GM19328 (cell line): ENCODE data around the gene GPAT3.
A peak's percentile ranks its signal among the peaks of the same experiment; 100 is the strongest.
"Not testable (repeated sequence)": the region's sequence is repeated elsewhere in the genome, so short reads cannot be mapped to it uniquely, and the experiment has no call there.

Experiments used
- ATAC-seq: cut with Tn5 transposase; IDR thresholded peaks from one replicate; pipeline ENCODE4 v1.9.1; 2021; ENCODE audit warnings: mild to moderate bottlenecking, moderate library complexity; ENCODE audit not compliant: unreplicated experiment

GPAT3 gene

DNA sequence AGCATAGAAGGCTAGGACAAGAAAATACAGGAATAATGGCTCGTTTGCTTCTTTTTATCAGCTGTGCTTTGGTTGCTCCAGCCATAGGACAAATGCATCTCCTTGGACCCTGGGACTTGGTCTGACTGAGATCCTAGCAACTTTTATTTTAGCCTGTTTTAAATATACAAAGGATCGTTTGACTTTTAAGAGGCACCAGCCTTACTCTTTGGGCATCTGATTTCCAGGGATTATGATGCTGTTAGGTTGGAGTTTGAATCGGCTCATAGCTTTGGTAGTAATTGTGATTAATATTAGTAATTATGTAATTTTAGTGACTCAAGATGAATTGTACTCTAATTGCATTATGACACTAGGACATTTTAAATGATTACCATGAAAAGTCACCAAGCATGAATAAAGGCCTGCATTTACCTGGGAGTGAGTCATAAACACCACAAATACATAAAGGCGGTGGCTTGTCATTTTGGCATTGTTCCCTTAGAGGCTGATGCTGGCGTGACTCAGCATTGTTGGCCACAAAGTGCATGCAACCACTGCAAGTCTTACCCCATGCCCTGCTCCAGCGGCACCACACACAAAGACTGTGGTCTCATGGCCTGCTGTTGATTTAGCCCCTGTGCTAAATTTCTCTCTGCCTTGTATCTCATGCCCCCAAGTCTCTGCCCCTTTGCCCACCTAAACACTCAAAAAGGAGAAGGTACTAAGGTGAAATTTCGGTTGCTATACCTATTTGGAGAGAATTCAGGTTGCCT, 12.4 kb downstream of the GPAT3 start:
- ATAC-seq, result peak; percentile 80

GRCh38 chr4:83552083-83552482, 16.2 kb downstream of the GPAT3 start:
- ATAC-seq, result no peak

- no peak for ATAC-seq
Observed at GRCh38 chr4:83552924-83553323, 17.0 kb downstream of the GPAT3 start.

DNA sequence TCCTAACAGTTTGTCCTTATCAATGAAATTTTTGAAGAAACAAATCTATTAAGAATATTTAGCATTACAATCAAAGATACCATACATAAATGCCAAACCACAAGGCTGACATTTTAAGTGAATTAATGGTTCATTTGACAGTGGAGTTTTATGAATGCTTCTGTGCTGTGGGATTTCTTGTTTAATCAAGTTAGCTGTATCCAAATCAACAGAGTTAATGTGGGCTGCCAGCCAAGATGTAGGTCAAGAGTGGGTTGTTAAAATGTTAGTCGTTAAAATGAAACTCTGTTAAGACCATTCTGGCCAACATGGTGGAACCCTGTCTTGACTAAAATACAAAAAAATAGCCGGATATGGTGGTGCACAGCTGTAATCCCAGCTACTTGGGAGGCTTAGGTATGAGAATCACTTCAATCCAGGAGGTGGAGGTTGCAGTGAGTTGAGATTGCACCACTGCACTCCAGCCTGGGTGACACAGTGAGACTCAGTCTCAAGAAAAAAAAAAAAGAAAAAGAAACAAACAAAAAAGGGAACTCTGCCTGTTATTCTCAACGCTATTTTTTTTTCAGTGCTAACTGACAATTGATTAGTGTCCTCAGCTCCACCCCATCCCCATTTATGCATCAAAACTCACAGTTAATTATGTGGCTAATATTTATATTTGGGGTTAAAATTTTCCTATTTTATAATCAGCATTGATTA, 20.2 kb downstream of the GPAT3 start:
- ATAC-seq, result no peak

DNA sequence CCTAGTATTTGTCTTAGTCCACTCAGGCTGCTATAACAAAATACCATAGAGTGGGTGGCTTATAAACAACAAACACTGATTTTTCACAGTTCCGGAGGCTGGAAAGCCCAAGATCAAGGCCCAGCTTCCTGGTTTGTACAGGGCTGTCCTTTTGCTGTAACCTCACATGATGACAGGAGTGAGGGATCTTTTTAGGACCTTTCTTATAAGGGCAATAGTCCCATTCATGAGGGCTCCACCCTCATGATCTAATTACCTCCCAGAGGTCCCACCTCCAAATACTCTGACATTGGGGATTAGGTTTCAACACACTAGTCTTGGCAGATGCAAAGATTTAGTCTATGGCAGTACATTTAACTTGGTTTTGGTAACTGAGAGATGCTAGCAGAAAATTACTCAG, 20.9 kb downstream of the GPAT3 start:
- no peak for ATAC-seq

DNA sequence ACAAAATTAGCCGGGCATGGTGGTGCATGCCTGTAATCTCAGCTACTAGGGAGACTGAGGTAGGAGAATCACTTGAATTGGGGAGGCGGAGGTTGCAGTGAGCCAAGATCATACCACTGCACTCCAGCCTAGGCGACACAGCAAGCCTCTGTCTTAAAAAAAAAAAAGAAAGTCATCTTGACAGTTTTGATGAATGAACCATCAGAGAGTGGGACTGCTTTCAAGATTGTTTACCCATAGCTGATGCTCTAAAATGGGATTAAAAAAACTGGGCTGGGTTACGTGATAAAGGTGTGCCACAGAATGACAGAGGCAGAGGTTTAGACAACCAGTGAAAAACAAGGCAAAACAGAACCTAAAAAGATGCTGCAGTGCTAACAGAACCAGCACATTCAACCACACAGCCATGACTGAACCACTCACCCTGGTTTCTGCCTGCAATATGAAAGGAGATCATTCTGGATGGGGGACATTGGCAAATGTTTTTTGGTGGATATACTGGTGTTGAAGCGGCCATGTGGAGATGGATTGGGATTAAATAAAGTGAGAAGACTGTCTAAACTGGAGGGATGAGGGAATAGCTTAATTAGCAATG, 22.2 kb downstream of the GPAT3 start:
- no peak for ATAC-seq

GRCh38 chr4:83558680-83559079, 22.8 kb downstream of the GPAT3 start:
- no peak for ATAC-seq

GRCh38 chr4:83560523-83560922, 24.6 kb downstream of the GPAT3 start:
- ATAC-seq, result no peak

DNA sequence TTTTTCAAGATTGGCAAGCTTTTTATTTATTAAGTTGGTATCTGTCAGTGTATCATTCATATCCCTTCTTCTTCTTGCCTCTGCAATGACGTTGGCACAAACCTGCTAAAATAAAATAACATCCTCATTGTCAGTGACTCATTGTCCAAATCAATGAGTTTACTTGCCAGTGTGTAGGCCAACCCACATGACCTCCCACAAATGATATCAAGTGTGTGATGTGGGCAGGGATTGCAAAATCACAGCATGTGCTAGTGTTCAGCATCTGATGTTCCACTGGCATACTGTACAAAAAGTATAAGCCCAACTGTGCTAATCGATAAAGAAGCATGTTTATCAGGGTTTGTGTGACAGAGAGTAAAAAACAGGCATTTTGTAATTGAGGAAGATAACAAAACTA, 25.5 kb downstream of the GPAT3 start:
- ATAC-seq, result no peak

DNA sequence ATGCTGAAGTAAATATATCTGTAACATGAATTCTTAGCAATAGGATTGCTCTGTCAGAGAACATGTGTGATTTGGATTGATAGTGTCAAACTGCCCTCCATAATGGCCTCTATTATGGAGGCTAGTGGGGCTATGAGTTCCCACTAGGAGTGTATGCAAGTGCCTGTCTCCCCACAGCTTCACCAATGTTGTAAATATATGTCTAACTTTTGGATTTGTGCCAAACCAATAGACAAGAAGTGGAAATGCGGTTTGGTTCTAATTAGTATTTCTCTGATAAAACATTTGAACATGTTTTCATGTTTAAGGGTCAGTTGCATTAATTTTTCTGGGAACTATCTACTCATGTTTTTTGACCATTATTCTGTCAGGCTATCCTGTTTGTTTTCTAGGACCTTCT, 28.1 kb downstream of the GPAT3 start:
- no peak for ATAC-seq

- ATAC-seq, result no peak
Observed at GRCh38 chr4:83568062-83568461, 32.2 kb downstream of the GPAT3 start.

- ATAC-seq, result no peak
Observed at GRCh38 chr4:83569429-83569828, 33.5 kb downstream of the GPAT3 start.

GRCh38 chr4:83569987-83570386, 34.1 kb downstream of the GPAT3 start:
- peak; percentile 72 for ATAC-seq

GRCh38 chr4:83572848-83573247, 36.9 kb downstream of the GPAT3 start:
- ATAC-seq, result no peak

GRCh38 chr4:83574247-83574646, 38.3 kb downstream of the GPAT3 start:
- no peak for ATAC-seq

DNA sequence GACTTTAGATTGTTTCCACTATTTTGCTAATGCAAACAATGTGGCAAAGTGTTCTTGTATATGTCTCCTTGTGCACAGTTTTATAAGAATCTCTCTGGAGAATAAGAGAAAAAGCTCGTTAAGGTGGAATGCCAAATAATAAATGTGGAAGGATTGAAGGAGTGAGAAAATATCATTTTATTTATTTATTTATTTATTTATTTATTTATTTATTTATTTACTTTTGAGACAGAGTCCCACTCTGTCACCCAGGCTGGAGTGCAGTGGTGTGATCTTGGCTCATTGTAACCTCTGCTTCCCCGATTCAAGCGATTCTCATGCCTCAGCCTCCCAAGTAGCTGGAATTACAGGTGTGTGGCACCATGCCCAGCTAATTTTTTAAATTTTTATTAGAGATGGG, 40.3 kb downstream of the GPAT3 start:
- not testable (repeated sequence) for ATAC-seq

GRCh38 chr4:83581411-83582288, 45.7 kb downstream of the GPAT3 start:
- peak; percentile 88 for ATAC-seq

DNA sequence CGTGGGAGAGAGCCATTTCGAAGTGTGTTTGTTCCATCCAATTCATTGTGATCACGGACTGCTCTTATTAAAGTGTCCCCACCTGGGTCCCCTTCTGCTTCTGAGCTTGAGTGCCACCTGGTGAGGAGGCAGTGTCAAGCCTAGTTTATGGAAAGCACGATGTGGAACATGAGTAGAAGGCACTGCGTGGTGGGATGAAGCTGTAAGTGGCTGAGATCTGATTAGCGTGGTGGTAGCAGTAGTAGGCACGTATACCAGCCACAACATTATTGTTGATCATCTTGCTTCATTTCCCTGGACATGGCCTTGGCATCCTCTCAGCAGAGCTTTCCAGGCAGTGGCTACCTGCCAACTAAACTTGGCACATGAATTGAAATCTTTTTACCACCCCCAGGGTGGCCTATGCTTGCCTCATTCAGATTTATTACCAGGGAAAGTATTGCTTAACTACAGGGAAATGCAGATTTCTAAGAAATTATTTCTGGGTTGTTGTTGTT, 46.4 kb downstream of the GPAT3 start:
- ATAC-seq, result peak; percentile 52

DNA sequence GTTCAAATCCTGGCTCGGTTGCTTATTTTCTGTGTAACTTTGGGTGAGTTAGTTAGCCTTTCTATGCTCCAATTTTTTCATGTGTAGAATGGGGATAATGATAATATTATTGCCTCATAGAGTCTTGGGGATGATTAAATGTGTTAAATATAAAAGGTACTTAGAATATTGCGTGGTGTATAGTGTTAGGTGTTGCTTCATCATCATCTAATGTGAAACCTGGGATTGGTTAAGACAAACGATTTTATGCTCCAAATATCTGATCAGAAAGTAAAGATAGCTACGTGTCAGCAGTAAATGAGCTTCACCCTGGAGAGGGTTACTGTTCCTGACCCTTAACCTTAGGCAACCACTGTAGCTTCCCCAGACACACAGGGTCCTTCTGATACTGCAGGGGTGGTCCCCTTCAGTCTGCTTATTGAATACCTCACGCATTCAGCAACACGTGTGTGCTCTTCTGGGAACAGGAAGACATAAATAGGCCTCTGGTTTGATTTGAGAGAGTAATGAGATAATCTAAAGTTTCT, 50.1 kb downstream of the GPAT3 start:
- no peak for ATAC-seq

- ATAC-seq, result no peak
Observed at GRCh38 chr4:83589279-83589678, 53.4 kb downstream of the GPAT3 start.

GRCh38 chr4:83591056-83591455, 55.1 kb downstream of the GPAT3 start:
- ATAC-seq, result no peak
